Measurements from ENCODE around the gene UGT1A1. TPM values are rescaled to one million over a fixed set of nuclear protein-coding genes. Genes with fewer than 3 reads are reported as not detected.

Gene UGT1A1
- total RNA-seq, 1 experiment from 2014 or later: not detected

GRCh38 chr2:233800208-233800607 is 40.1 kb downstream of the UGT1A1 start:
- no CpG with 5 or more reads among the region's 7 CpGs for WGBS (ENCODE audit: extremely low coverage, insufficient read length, low lambda C conversion rate)
- Histone ChIP-seq H3K79me1 (ENCODE audit: insufficient read depth, low read depth, low read length, poor library complexity, severe bottlenecking) (no peaks in the 10 kb centered on the region), H3K4me1 (ENCODE audit: insufficient read depth, low read length) (no peaks in the 10 kb centered on the region), H3K27me3 (ENCODE audit: insufficient read depth, low read length) (no peaks in the 10 kb centered on the region), H3K4me2 (ENCODE audit: insufficient read depth, insufficient read length, low read length) (no peak overlapping the region), H2BK5ac (ENCODE audit: insufficient read length, low read length) (no peak overlapping the region), H3K9me3 (ENCODE audit: control insufficient read depth, low read depth, low read length) (no peaks in the 10 kb centered on the region), H2BK12ac (ENCODE audit: insufficient read length, low read depth, low read length) (no peak overlapping the region), H3T11ph (ENCODE audit: low read length) (no peak overlapping the region), H3K4ac (ENCODE audit: low read depth, low read length) (no peak overlapping the region), H3K14ac (ENCODE audit: insufficient read depth, low read length) (no peak overlapping the region), H3K23ac (ENCODE audit: insufficient read length, low read depth, low read length) (no peak overlapping the region), H3K56ac (ENCODE audit: insufficient read length, low read depth, low read length) (no peak overlapping the region), H3K18ac (ENCODE audit: insufficient read length, low read depth, low read length) (no peak overlapping the region), H3K27ac (ENCODE audit: insufficient read length, low read depth, low read length) (no peak overlapping the region), H4K5ac (ENCODE audit: insufficient read length, low read depth, low read length) (no peak overlapping the region), H3K9ac (ENCODE audit: extremely low read depth, insufficient read length, low read length) (no peak overlapping the region), H4K20me1 (ENCODE audit: control insufficient read depth, insufficient read depth, insufficient read length) (no peaks in the 10 kb centered on the region), H4K8ac (replicated peaks; ENCODE audit: insufficient read length, low read depth, low read length) (no peak overlapping the region), H4K91ac (ENCODE audit: insufficient read length, low read depth, low read length) (no peak overlapping the region), H3K79me2 (ENCODE audit: insufficient read depth, low read length) (no peaks in the 10 kb centered on the region), H2BK15ac (ENCODE audit: low read depth, low read length) (no peak overlapping the region), H2AK5ac (ENCODE audit: insufficient read length, low read length) (no peak overlapping the region), H2BK120ac (ENCODE audit: low read depth, low read length, poor library complexity, severe bottlenecking) (no peak overlapping the region), H2BK20ac (ENCODE audit: low read depth, low read length, poor library complexity, severe bottlenecking) (no peak overlapping the region), H3K23me2 (ENCODE audit: insufficient read length, low read depth, low read length, poor library complexity, severe bottlenecking) (no peaks in the 10 kb centered on the region), H2AFZ (ENCODE audit: low read length) (no peak overlapping the region)
- Mint-ChIP-seq H3K4me1 (peaks cover 2 to 4% of the 10 kb centered on the region in 2 experiments; a peak in 3 of 4 replicates), H3K27me3 (ENCODE audit: low read depth) (peaks cover 17% of the 10 kb centered on the region), H3K4me3 (no peak overlapping the region), H3K9me3 (peaks cover 14 to 21% of the 10 kb centered on the region in 2 experiments), H3K36me3 (ENCODE audit: insufficient read depth in 1 of 3, low read depth in 3 of 3) (peaks cover 0 to 5% (median 4%) of the 10 kb centered on the region in 3 experiments; a peak in 2 of 7 replicates), H3K27ac (no peak overlapping the region)
- TF ChIP-seq CTCF (conservative IDR thresholded peaks at IDR 0.05): no peak
- DNase-seq: no peak
